Thoracic aorta (tissue), 2 donors: ENCODE data around the gene PLA2G6. TPM values are rescaled to one million over a fixed set of nuclear protein-coding genes. Genes with fewer than 3 reads are reported as not detected.

Experiments used
- ATAC-seq: fragments of 150-250 bp; one replicate; pipeline ENCODE4 v1.8.0; 2017; ENCODE audit warnings: low read depth; ENCODE audit not compliant: insufficient number of reproducible peaks, low FRiP score
- DNase-seq: peaks from one replicate; pipeline ENCODE4 v3.0.0-alpha.2; 2020; ENCODE audit warnings: low spot score
- H3K27ac ChIP-seq, 2 donors: fragments of 200-600 bp; sonication (generic); 1 replicate in 1 of 2; 2 replicates in 1 of 2; pipeline ENCODE4 v1.5.1; 2016; ENCODE audit warnings: mild to moderate bottlenecking in 2 of 2, moderate library complexity in 2 of 2
- H3K27me3 ChIP-seq: fragments of 200-600 bp; sonication (generic); replicated peaks from 2 replicates; pipeline ENCODE4 v1.6.0; 2016; ENCODE audit warnings: mild to moderate bottlenecking; ENCODE audit not compliant: insufficient read depth
- H3K36me3 ChIP-seq: fragments of 200-600 bp; sonication (generic); one replicate; pipeline ENCODE4 v1.5.1; 2016
- H3K4me1 ChIP-seq, 2 donors: fragments of 200-600 bp; sonication (generic); 1 replicate in 1 of 2; 2 replicates in 1 of 2; pipeline versions ENCODE4 v1.5.1 to v1.6.0; 2016; ENCODE audit warnings: low read depth in 2 of 2, mild to moderate bottlenecking in 1 of 2; ENCODE audit not compliant: control insufficient read depth in 1 of 2
- H3K4me3 ChIP-seq: fragments of 200-600 bp; sonication (generic); 2 replicates; pipeline ENCODE4 v1.5.1; 2016; ENCODE audit warnings: mild to moderate bottlenecking
- H3K9me3 ChIP-seq: fragments of 200-600 bp; sonication (generic); 2 replicates; pipeline ENCODE4 v1.5.1; 2016
- CTCF ChIP-seq: fragments of 200-600 bp; sonication (generic); IDR thresholded peaks from one replicate; pipeline ENCODE4 v1.5.1; 2019; ENCODE audit warnings: antibody characterized with exemption
- total RNA-seq, 2 donors: library from RNA; depleted of rRNA; stranded (reverse); fragments of >200 nt; gene quantifications; one replicate each; pipeline versions ENCODE4 v1.1.0 to v1.2.3, GENCODE V29; 2016

The PLA2G6 gene
- total RNA-seq, 2 donors from 2014 or later, result 27.4 to 50.4 TPM

- peak overlapping the region in 1 of 2 donors; percentile 9 for H3K27ac ChIP-seq
- H3K9me3 ChIP-seq, result no peaks in the 10 kb centered on the region
- no peaks in the 10 kb centered on the region for H3K36me3 ChIP-seq
- H3K27me3 ChIP-seq, result no peaks in the 10 kb centered on the region
- H3K4me3 ChIP-seq, result no peak overlapping the region
- H3K4me1 ChIP-seq, result peaks cover 0 to 37% of the 10 kb centered on the region in 2 donors
- TF ChIP-seq CTCF, result no peak
- DNase-seq (no peak), ATAC-seq (no peak)
Observed at GRCh38 chr22:38171927-38172831, 9.5 kb downstream of the PLA2G6 start.

GRCh38 chr22:38170469-38170868 lies 11.2 kb downstream of the PLA2G6 start:
- no peak for ATAC-seq
- no peak for DNase-seq
- no peak overlapping the region for H3K4me3 ChIP-seq

GRCh38 chr22:38169116-38169515 lies 12.5 kb downstream of the PLA2G6 start:
- Histone ChIP-seq H3K4me3 (no peak overlapping the region), H3K9me3 (no peaks in the 10 kb centered on the region), H3K27ac (no peak overlapping the region), H3K36me3 (peaks cover 2% of the 10 kb centered on the region), H3K4me1 (peaks cover 0 to 29% of the 10 kb centered on the region in 2 donors), H3K27me3 (no peaks in the 10 kb centered on the region)
- TF ChIP-seq CTCF, result no peak
- DNase-seq (no peak), ATAC-seq (no peak)

More at GRCh38 chr22:38170469-38170868, 11.2 kb downstream of the PLA2G6 start:
- no peaks in the 10 kb centered on the region for H3K27me3 ChIP-seq
- no peak overlapping the region for H3K27ac ChIP-seq
- H3K9me3 ChIP-seq, result no peaks in the 10 kb centered on the region
- no peak for TF ChIP-seq CTCF
- peaks cover 2% of the 10 kb centered on the region for H3K36me3 ChIP-seq
- peaks cover 0 to 30% of the 10 kb centered on the region in 2 donors for H3K4me1 ChIP-seq

GRCh38 chr22:38167988-38168407 lies 13.6 kb downstream of the PLA2G6 start:
- Histone ChIP-seq H3K9me3 (no peaks in the 10 kb centered on the region), H3K36me3 (peaks cover 2% of the 10 kb centered on the region), H3K4me1 (peaks cover 0 to 24% of the 10 kb centered on the region in 2 donors), H3K4me3 (no peak overlapping the region), H3K27ac (no peak overlapping the region), H3K27me3 (no peaks in the 10 kb centered on the region)
- no peak for TF ChIP-seq CTCF
- DNase-seq (no peak), ATAC-seq (no peak)

GRCh38 chr22:38165922-38166593 lies 15.6 kb downstream of the PLA2G6 start:
- Histone ChIP-seq H3K27me3 (no peaks in the 10 kb centered on the region), H3K9me3 (no peaks in the 10 kb centered on the region), H3K4me1 (peaks cover 0 to 16% of the 10 kb centered on the region in 2 donors), H3K4me3 (no peak overlapping the region), H3K36me3 (peaks cover 2% of the 10 kb centered on the region), H3K27ac (no peak overlapping the region)
- no peak for DNase-seq
- TF ChIP-seq CTCF, result no peak
- ATAC-seq, result no peak
